ENCODE data around the gene SETD1A. TPM values are rescaled to one million over a fixed set of nuclear protein-coding genes. Genes with fewer than 3 reads are reported as not detected.
A peak's percentile ranks its signal among the peaks of the same experiment; 100 is the strongest.

The SETD1A gene
- total and polyA plus RNA-seq, 2 of the 8 experiments (the other 6 are each of a cell fraction or from before 2014, with no cell fraction given) = 4.8 to 29.0 TPM

DNA sequence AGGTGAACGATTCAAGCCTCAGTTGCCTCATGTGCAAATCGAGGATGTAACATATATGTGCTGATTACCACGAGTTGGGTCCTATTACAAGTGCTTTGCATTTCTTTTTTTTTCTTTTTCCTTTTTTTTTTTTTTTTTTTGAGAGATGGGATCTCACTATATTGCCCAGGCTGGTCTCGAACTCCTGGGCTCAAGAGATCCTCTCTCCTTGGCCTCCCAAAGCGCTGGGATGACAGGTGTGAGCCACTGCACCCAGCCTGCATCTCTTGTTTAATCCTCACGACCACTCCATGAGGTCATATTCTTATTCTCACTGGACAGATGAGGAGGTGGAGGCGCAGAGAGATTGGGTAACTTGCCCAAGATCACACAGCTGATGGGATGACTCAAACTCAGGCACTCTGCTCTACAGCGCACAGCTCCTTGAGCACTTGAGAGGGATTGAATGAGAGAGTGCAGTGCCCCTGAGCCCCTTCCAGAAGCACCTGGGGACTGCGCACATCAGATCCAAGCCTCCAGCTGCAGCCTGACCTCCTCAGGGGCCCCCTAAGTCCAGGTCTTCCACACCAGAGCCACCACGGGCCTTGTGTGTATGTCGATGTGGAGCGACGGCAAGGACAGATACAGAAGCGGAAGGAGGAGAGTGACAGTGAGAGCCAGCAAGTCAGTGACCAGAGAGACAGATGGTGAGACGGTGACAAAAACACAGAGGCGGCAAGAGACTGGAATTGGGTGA, 48.0 kb downstream of the SETD1A start:
- no peak for FAIRE-seq
- H3K56ac ChIP-seq (replicated peaks; ENCODE audit: insufficient read length, low read depth, low read length) = no peak overlapping the region
- H3K4me1 ChIP-seq (replicated peaks in 1 of 4; ENCODE audit: control insufficient read depth in 3 of 4, insufficient read depth in 4 of 4, low read length in 3 of 4) = peaks cover 4 to 15% (median 6%) of the 10 kb centered on the region in 4 experiments
- H4K20me1 ChIP-seq (replicated peaks in 1 of 2; ENCODE audit: control insufficient read depth in 1 of 2, insufficient read depth in 2 of 2, low read length in 2 of 2) = peaks cover 0 to 4% of the 10 kb centered on the region in 2 experiments
- 0 out of 2 replicates have a peak, but pooled peaks cover 10% of the 10 kb centered on the region for H3K79me1 ChIP-seq (ENCODE audit: low read depth, low read length)
- H4K8ac ChIP-seq (ENCODE audit: extremely low read depth, insufficient read depth, low read length) = no peak overlapping the region
- H2BK120ac ChIP-seq (replicated peaks; ENCODE audit: low read depth, low read length) = no peak overlapping the region
- no peak overlapping the region for H3K27ac ChIP-seq (ENCODE audit: low read depth, low read length)
- no peak overlapping the region for H3K23ac ChIP-seq (ENCODE audit: insufficient read length)
- no peak overlapping the region for H4K91ac ChIP-seq (replicated peaks; ENCODE audit: insufficient read length, low read length)
- H4K5ac ChIP-seq (ENCODE audit: insufficient read length, low read depth, low read length) = no peak overlapping the region
- DNase-seq (ENCODE audit: low read depth in 1 of 2, low spot score in 2 of 2) = no peak
- no peak overlapping the region for H2BK5ac ChIP-seq (ENCODE audit: low read depth, low read length)
- no peak overlapping the region for H2BK20ac ChIP-seq (ENCODE audit: low read length)
- no peak overlapping the region for H3K4ac ChIP-seq (replicated peaks; ENCODE audit: insufficient read length, low read depth, low read length)
- H3K4me3 ChIP-seq (ENCODE audit: extremely low read depth in 1 of 4, insufficient read depth in 2 of 4, low read depth in 3 of 4, low read length in 4 of 4) = no peak overlapping the region
- H2BK15ac ChIP-seq (ENCODE audit: low read length) = no peak overlapping the region
- no peaks in the 10 kb centered on the region for H3K9me3 ChIP-seq (ENCODE audit: insufficient read depth in 2 of 2, low read depth in 1 of 2, low read length in 1 of 2)
- no peaks in the 10 kb centered on the region for H3K36me3 ChIP-seq (ENCODE audit: control insufficient read depth in 2 of 4, insufficient read depth in 4 of 4, low read length in 3 of 4)
- no peak overlapping the region for H3K4me2 ChIP-seq (ENCODE audit: insufficient read depth in 1 of 2, low read depth in 2 of 2, low read length in 2 of 2)
- WGBS, 2 experiments (ENCODE audit: extremely low coverage in 1 of 2, insufficient coverage in 1 of 2, insufficient read length in 1 of 2, insufficient replicate concordance in 2 of 2, low coverage in 1 of 2, low lambda C conversion rate in 2 of 2, missing lambda C conversion rate in 1 of 2) = 87% methylated on average over 16 of the region's 16 CpGs; no CpG with 5 or more reads in 1 of the 2 experiments
- H3K79me2 ChIP-seq (ENCODE audit: control insufficient read depth in 1 of 2, insufficient read depth in 2 of 2, low read length in 2 of 2) = peaks cover 0 to 4% of the 10 kb centered on the region in 2 experiments; a peak in 1 of 4 replicates
- no peak overlapping the region for H3K9ac ChIP-seq (replicated peaks in 1 of 4; ENCODE audit: extremely low read depth in 1 of 4, low read depth in 3 of 4, low read length in 3 of 4)
- H3K18ac ChIP-seq (ENCODE audit: extremely low read depth, low read length) = no peak overlapping the region
- no peak overlapping the region for H2AFZ ChIP-seq (ENCODE audit: low read length)
- H3K27me3 ChIP-seq (replicated peaks in 1 of 4; ENCODE audit: control insufficient read depth in 3 of 4, extremely low read depth in 1 of 4, insufficient read depth in 3 of 4, low read length in 3 of 4) = no peaks in the 10 kb centered on the region
- H3K23me2 ChIP-seq (ENCODE audit: low read depth, low read length) = no peaks in the 10 kb centered on the region; the same call in 1 of the 2 replicates
- H3K14ac ChIP-seq (ENCODE audit: insufficient read length) = no peak overlapping the region
- 0 out of 2 replicates have a peak, but pooled peaks have one; percentile 33 for TF ChIP-seq KDM1A (IDR thresholded peaks at IDR 0.05; ENCODE audit: borderline replicate concordance, low read length)
- TF ChIP-seq YY1 (IDR thresholded peaks at IDR 0.05; ENCODE audit: low read depth, low read length) = no peak
- TF ChIP-seq NRF1 (IDR thresholded peaks at IDR 0.05; ENCODE audit: low read depth, low read length) = no peak
- H2BK12ac ChIP-seq (ENCODE audit: low read depth, low read length) = no peak overlapping the region
- ChIA-PET POLR2A (ENCODE audit: partially characterized antibody) (interaction anchor here (0.6 kb wide), 1 partner anchor 297 kb away, joined by 4 read pairs; no protein-coding TSS in a partner anchor), CTCF (ENCODE audit: partially characterized antibody) (interaction anchor here (1.1 to 2.1 kb wide), 3 partner anchors 20 to 36 kb away, joined by 3 to 10 read pairs (median 4); partner anchors contain the start of gene HSD3B7)
- H2AK5ac ChIP-seq (ENCODE audit: low read depth, low read length) = no peak overlapping the region

Data from H1 (cell line).